NCI-H2196 (cell line): ENCODE results near the gene TMEM201.

Experiments used
- DNase-seq: peaks from one replicate; lab custom pipeline; 2025; ENCODE audit not compliant: unreplicated experiment; lab: John Stamatoyannopoulos, UW

TMEM201 gene

DNA sequence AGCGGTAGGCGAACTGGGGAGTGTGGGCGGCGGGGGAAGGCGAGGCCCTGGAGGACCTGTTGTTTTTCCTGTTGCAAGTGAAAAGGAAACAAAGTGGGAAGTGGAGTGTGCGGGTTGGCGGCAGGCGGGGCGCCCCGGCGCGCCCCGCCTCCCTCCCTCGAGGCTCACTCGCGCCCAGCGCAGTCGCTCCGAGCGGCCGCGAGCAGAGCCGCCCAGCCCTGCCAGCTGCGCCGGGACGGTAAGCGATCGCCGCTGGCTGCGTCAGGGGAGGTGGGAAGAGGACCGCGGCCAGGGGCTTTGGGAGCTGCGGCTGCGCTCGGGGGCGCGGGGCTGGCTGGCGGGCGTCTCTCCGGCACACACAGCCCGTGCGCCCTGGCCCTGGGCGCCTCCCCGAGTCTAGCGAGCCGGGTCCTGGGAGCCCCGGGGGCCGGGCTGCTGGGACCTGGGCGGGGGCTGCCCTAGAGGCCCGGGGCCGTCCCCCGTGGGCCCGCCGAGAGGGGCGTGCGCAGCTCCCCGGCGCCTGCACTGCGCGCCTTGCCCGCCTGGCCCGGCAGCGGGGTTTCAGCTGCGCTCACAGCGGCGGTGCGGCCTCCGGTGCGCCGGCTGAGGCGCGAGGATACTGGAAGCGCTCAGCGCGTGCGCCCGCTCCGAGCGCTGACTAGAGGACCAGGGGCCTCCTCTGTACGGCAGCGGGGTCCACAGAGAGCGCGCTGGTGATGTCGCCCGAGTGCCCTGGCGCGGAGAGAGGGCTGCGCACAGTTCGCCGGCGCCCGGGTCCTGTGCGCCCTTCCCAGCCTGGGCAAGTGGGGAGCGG lies 63.1 kb downstream of the TMEM201 start, which contains the start of gene PIK3CD:
TSS of gene PIK3CD (plus strand) at position 167 of the 814 bp plus-strand sequence. CDS start 58,725 bp downstream, outside the sequence.
- peak; percentile 8 for DNase-seq

DNA sequence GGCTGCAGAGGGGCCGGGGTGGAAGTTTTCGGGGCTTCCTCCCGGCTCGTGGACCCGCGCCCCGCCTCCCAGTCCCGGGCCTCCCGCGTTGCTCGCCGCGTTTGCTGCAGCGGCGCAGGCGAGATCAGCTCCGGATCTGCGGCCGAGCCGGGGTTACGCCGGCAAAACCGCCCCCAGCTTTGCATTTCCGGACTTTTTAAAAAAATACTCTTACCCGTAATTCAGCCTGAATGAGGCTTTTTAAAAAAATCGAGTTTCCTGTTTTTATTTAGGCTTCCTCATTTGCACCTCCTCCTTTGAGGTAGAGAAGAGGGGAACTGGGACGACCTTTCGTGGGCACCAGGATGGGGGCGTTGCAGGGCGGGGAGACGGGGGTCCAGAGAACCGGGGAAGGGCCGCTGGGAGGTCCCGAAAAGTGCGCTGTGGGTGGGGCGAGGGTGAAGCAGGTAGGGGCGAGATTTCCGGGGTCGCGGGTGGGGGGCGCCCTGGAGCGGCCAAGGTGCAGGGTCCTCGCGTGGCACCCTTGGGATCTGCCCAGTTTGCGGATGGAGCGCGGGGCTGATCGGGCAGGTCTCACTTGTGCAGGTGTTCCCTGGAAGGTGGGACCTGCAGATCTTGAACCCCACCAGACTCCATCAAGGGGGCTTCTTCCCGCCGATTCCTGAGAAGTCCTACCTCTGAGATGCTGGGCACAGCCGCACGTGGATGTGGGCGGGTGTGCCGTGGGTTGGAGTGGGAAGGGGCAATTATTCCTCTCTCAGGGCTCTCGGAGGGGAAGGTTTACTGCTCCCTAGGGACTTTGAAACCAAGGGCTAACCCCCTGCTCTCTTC lies 63.9 kb downstream of the TMEM201 start:
- DNase-seq = no peak

DNA sequence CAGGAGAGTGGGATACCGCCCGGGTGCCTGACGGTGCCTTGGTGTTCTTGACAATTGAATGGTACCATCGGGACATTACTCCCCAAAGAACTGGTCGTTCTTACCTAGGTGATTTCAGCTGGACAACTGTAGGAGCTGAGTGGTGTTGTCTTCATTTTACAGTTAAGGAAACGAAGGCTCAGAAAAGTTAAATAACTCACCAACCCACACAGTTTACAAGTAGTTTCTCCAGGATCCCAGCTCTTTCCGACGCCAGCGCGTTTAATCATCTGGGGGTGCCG lies 64.4 kb downstream of the TMEM201 start:
- DNase-seq = no peak

DNA sequence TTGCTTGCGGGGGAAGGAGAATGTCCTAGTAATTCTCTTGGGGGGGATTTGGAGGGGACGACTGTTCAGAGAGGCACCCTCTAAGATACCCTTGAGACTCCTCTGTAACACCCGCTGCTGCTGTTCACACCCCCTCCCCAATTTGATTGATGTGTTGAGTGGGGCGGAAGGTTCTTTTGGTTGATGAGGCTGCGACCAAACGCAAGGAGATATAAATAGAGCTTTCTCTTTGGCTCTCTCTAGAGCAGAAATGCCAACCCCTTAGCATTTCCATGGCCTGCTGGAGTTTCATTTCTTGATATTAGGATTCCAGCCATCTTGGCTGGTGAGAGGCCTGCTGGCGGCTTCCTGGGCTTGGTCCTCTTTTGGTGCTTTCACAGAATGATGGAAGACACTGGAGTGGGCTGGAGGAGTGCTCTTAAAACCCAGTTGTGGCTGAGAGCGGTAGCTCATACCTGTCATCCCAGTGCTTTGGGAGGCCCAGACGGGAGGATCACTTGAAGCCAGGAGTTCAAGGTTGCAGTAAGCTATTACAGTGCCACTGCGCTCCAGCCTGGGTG lies 64.9 kb downstream of the TMEM201 start:
- DNase-seq = no peak

DNA sequence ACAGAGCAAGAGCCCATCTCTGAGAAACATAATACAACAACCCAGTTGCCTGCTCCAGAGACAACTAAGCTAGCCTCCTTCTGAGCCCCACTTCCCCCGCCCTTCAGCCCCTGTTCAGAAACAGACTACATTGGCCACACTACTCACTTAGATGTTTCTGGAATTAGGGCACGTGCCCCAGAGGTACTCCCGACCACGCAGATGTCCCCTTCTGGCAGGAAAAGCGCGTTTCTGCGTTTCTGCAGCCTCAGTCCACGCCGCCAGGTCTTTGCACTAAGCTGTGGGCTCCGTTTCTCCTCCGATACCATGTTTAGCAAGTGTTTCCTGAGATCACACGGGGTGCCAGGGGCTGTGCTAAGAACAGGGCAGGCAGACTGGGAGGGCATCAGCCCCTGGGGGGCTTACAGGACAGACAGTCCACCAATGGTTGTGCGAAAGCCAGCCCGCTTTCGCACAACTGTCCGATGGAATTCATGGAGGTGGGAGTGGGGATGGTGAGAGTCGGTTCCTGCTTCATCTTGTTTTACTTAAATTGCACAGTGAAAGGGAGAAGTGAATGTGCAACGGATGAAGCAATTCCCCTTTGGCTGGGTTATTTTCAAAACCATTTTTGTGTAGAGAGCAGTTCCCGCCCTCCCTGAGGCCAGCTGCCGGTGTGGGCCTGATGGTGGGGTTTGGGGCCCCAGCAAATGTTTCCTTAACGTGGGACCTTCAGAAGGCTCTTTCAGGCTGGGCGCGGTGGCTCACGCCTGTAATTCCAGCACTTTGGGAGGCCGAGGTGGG lies 65.5 kb downstream of the TMEM201 start:
- no peak for DNase-seq

DNA sequence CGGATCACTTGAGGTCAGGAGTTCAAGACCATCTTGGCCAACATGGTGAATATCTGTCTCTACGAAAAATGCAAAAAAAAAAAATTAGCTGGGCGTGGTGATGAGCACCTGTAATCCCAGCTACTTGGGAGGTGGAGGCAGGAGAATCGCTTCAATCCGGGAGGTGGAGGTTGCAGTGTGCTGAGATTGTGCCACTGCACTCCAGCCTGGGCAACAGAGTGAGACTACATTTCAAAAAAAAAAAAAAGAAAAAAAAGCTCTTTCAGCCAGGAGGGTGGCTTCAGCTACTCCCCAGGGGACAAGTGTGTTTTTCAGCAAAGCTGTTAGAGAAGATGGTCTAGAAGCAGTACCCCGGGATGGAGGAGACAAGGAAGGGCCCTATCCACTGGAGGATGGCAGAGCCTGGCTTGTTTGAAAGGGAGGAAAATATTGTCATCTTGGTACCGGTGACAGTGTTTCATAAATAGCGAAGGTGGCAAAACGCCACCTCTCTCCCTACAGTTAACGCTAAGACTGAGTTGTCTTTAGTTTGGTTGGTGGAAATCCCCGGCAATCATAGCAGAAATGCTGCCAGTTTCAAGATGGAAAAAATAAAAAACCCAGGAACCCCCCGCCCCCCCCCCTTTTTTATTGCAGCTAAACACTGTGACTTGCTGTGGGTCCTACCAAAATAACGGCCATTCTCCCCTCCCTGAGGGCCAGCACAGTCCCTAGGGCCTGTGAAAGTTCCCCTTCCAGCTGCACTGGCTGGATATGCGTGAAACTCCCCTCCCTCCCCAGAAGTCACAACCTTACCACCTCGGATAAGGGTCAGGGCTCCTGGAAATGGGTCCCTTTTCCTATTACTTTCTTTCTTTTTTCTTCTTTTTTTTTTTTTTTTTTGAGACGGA lies 66.4 kb downstream of the TMEM201 start:
- DNase-seq = no peak

DNA sequence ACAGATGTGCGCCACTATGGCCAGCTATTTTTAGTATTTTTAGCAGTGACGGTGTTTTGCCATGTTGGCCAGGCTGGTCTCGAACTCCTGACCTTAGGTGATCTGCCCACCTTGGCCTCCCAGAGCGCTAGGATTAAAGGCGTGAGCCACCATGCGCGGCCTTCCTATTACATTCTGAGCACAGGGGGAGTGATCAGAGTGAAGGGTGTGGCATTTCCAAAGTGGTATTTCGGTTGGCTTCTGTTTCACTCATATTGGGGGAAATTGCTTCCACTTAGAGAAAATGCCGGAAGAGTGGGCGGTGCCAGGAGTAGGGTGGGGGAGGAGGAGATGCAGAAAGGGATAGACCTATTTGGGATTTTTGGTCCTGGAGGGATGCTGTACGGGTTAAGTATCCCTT lies 67.1 kb downstream of the TMEM201 start:
- DNase-seq = no peak

DNA sequence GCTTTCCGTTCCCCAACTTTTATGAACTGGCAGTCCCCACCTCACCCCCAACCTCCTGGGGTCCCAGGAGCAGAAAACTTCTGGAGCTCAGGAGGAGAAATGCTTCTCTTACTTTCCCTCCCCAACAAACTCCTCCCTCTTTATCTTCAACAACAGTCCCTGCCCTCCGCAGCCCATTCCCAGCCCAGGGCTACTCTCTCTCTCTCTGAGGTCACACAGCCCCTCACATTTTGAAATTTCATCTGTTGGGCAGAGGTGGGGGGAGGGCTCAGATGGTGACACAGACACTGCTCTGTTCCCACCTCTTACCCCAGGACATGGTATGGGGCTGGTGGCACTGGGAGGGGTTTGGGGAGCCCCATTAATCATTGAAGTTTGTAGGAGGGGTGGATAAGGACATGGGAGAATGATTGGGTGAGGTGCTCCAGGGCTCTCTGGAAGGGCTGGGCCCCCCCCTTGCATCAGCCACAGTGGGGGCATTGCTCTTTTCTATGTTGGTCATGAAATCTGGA lies 68.9 kb downstream of the TMEM201 start:
- no peak for DNase-seq

DNA sequence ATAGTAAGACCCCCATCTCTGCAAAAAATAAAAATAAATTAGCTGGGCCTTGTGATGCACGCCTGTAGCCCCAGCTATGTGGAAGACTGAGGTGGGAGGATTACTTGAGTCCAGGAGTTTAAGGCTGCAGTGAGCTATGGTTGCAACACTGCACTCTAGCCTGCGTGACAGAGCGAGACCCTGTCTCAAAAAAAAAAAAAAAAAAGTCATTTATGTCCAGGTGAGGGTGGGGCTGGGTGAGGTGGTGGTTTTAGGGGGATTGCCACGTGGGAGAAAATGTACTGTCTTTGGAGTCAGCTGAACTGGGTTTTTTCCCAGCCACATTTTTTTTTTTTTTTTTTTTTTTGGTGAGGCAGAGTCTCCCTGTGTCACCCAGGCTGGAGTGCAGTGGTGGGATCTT lies 69.5 kb downstream of the TMEM201 start:
- DNase-seq = no peak

DNA sequence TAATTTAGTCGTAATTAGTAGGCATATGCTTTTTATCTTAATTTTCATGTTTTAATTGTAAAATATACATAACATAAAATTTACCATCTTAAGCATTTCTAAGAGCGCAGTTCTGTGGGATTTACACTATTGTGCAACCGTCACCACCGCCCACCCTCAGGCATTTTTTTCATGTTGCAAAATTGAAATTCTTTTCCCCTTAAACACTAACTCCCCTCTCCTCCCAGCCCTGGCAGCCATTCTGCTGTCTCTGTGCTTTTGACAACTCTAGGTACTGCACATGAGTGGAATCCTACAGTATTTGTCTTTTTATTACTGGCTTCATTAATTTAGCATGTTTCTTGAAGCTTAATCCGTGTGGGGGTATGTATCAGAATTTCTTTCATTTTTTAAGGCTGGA lies 70.6 kb downstream of the TMEM201 start:
- no peak for DNase-seq

DNA sequence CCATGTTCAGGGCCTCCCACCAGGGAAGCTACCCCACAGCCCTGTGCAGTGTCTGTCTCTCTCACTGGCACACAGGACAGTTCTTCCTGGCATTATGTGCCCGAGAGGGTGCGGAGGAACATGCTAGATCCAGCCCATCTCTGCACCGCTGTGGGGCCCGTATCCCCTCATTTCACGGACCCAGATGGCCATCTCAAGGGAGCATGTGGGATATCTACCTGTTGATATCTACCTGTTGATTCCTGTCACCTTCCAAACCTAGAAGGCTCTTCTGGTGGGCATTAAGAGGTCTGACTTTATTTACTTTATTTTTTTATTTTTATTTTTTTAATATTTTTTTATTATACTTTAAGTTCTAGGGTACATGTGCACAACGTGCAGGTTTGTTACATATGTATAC lies 74.5 kb downstream of the TMEM201 start:
- no peak for DNase-seq
